Endodermal cell (in vitro differentiated cells): ENCODE results near the gene TEKTIP1. TPM values are rescaled to one million over a fixed set of nuclear protein-coding genes. Genes with fewer than 3 reads are reported as not detected.
A peak's percentile ranks its signal among the peaks of the same experiment; 100 is the strongest.

Experiments used
- DNase-seq: peaks from one replicate; pipeline ENCODE4 v3.0.0-alpha.2; 2017
- H3K27ac ChIP-seq: 2 replicates; pipeline ENCODE4 v1.5.1; 2013; ENCODE audit warnings: mild to moderate bottlenecking, low read depth, low read length, moderate library complexity
- H3K27me3 ChIP-seq: 2 replicates; pipeline ENCODE4 v1.6.1; 2013; ENCODE audit warnings: mild to moderate bottlenecking, low read length, moderate library complexity; ENCODE audit not compliant: insufficient read depth, control insufficient read depth, poor library complexity, severe bottlenecking
- H3K36me3 ChIP-seq: 2 replicates; pipeline ENCODE4 v1.7.0; 2013; ENCODE audit warnings: mild to moderate bottlenecking, low read length, moderate library complexity; ENCODE audit not compliant: control insufficient read depth, insufficient read depth
- H3K4me1 ChIP-seq: one replicate; pipeline ENCODE4 v1.7.0; 2013; ENCODE audit warnings: low read length; ENCODE audit not compliant: control insufficient read depth, insufficient read depth
- H3K4me3 ChIP-seq: 2 replicates; pipeline ENCODE4 v1.5.1; 2013; ENCODE audit warnings: mild to moderate bottlenecking, low read length, moderate library complexity
- H3K9ac ChIP-seq: 2 replicates; pipeline ENCODE4 v1.6.1; 2013; ENCODE audit warnings: mild to moderate bottlenecking, low read length, moderate library complexity; ENCODE audit not compliant: poor library complexity, severe bottlenecking; ENCODE audit errors: extremely low read depth
- H3K9me3 ChIP-seq: 2 replicates; pipeline ENCODE4 v1.6.1; 2013; ENCODE audit warnings: mild to moderate bottlenecking, low read length, moderate library complexity; ENCODE audit not compliant: control insufficient read depth
- H3K27ac Mint-ChIP-seq: 2 replicates; pipeline ENCODE4 v1.8.0; 2020; ENCODE audit warnings: mixed read lengths
- H3K27me3 Mint-ChIP-seq: 2 replicates; pipeline ENCODE4 v1.8.0; 2021; ENCODE audit warnings: mild to moderate bottlenecking, mixed read lengths; ENCODE audit not compliant: insufficient read depth
- H3K36me3 Mint-ChIP-seq: 2 replicates; pipeline ENCODE4 v1.8.0; 2020; ENCODE audit warnings: low read depth, mixed read lengths
- H3K4me1 Mint-ChIP-seq: 2 replicates; pipeline ENCODE4 v1.8.0; 2020; ENCODE audit warnings: mixed read lengths
- H3K4me3 Mint-ChIP-seq: 2 replicates; pipeline ENCODE4 v1.8.0; 2020; ENCODE audit warnings: mild to moderate bottlenecking, moderate library complexity, mixed read lengths
- H3K9me3 Mint-ChIP-seq: 2 replicates; pipeline ENCODE4 v1.8.0; 2020; ENCODE audit warnings: mild to moderate bottlenecking, mixed read lengths
- WGBS, 2 experiments: methylation state at CpG; one replicate each; pipeline versions ENCODE4 v1.1.5 to v1.1.7; 2013; ENCODE audit warnings: missing lambda C conversion rate in 2 of 2, mixed read lengths in 1 of 2; ENCODE audit not compliant: insufficient coverage in 1 of 2, insufficient read length in 1 of 2; 5-methylcytosine and 5-hydroxymethylcytosine counted together
- total RNA-seq, 2 donors: library from RNA; stranded (reverse); fragmentation: NEBNext Ultra II Directional in 1 of 2; extraction: Animal tissue kit (Norgen Biotek cat#: 25700) in 1 of 2; gene quantifications; 2 replicates in 1 of 2; 3 replicates in 1 of 2; pipeline ENCODE4 v1.2.1, GENCODE V29; 2021
- TF ChIP-seq, protein P1 (sequence below): fragments of 200-600 bp; sonication (generic); conservative IDR thresholded peaks from 2 replicates; pipeline ENCODE4 v1.5.0; 2021; ENCODE audit warnings: antibody characterized with exemption, mild to moderate bottlenecking

The TEKTIP1 gene
- total RNA-seq, 2 donors from 2014 or later = 4.6 to 5.7 TPM

GRCh38 chr19:3508771-3509535 is 30.0 kb upstream of the TEKTIP1 start:
- Mint-ChIP-seq H3K27me3 (no peaks in the 10 kb centered on the region), H3K4me3 (peak overlapping the region; percentile 88), H3K9me3 (no peaks in the 10 kb centered on the region), H3K27ac (no peak overlapping the region), H3K4me1 (peaks cover 13% of the 10 kb centered on the region), H3K36me3 (peaks cover 12% of the 10 kb centered on the region)
- no peak overlapping the region for H3K27ac ChIP-seq
- no peaks in the 10 kb centered on the region for H3K27me3 ChIP-seq
- H3K9ac ChIP-seq = no peak overlapping the region
- no peaks in the 10 kb centered on the region for H3K4me1 ChIP-seq
- DNase-seq = no peak
- H3K4me3 ChIP-seq = no peak overlapping the region
- 96% methylated on average over 22 to 23 of the region's 23 CpGs for WGBS, 2 experiments
- H3K36me3 ChIP-seq = peaks cover 29% of the 10 kb centered on the region
- TF ChIP-seq, protein P1, sequence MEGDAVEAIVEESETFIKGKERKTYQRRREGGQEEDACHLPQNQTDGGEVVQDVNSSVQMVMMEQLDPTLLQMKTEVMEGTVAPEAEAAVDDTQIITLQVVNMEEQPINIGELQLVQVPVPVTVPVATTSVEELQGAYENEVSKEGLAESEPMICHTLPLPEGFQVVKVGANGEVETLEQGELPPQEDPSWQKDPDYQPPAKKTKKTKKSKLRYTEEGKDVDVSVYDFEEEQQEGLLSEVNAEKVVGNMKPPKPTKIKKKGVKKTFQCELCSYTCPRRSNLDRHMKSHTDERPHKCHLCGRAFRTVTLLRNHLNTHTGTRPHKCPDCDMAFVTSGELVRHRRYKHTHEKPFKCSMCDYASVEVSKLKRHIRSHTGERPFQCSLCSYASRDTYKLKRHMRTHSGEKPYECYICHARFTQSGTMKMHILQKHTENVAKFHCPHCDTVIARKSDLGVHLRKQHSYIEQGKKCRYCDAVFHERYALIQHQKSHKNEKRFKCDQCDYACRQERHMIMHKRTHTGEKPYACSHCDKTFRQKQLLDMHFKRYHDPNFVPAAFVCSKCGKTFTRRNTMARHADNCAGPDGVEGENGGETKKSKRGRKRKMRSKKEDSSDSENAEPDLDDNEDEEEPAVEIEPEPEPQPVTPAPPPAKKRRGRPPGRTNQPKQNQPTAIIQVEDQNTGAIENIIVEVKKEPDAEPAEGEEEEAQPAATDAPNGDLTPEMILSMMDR = no peak
- no peaks in the 10 kb centered on the region for H3K9me3 ChIP-seq

- no peaks in the 10 kb centered on the region for H3K27me3 ChIP-seq
- WGBS, 2 experiments = 95 to 96% methylated on average over 14 to 15 of the region's 15 CpGs
- H3K36me3 Mint-ChIP-seq = peaks cover 12% of the 10 kb centered on the region
- no peaks in the 10 kb centered on the region for H3K9me3 Mint-ChIP-seq
- no peak overlapping the region for H3K4me3 Mint-ChIP-seq
- TF ChIP-seq, protein P1 = no peak
- peaks cover 13% of the 10 kb centered on the region for H3K4me1 Mint-ChIP-seq
- no peak overlapping the region for H3K27ac ChIP-seq
- DNase-seq = no peak
- no peaks in the 10 kb centered on the region for H3K4me1 ChIP-seq
- no peak overlapping the region for H3K9ac ChIP-seq
- no peaks in the 10 kb centered on the region for H3K27me3 Mint-ChIP-seq
- H3K9me3 ChIP-seq = no peaks in the 10 kb centered on the region
- H3K27ac Mint-ChIP-seq = peak overlapping the region; percentile 15
- peaks cover 29% of the 10 kb centered on the region for H3K36me3 ChIP-seq
- no peak overlapping the region for H3K4me3 ChIP-seq
Measured at GRCh38 chr19:3509566-3509989, 29.4 kb upstream of the TEKTIP1 start.

- Mint-ChIP-seq H3K4me1 (peaks cover 8% of the 10 kb centered on the region), H3K9me3 (no peaks in the 10 kb centered on the region), H3K36me3 (peaks cover 12% of the 10 kb centered on the region), H3K27ac (peak overlapping the region; percentile 30), H3K27me3 (no peaks in the 10 kb centered on the region), H3K4me3 (no peak overlapping the region)
- WGBS, 2 experiments = 95 to 96% methylated on average over 20 to 22 of the region's 22 CpGs
- Histone ChIP-seq H3K9me3 (no peaks in the 10 kb centered on the region), H3K27ac (no peak overlapping the region), H3K4me1 (no peaks in the 10 kb centered on the region), H3K36me3 (peaks cover 30% of the 10 kb centered on the region), H3K4me3 (no peak overlapping the region), H3K9ac (no peak overlapping the region), H3K27me3 (no peaks in the 10 kb centered on the region)
- DNase-seq = no peak
- TF ChIP-seq, protein P1 = no peak
Measured at GRCh38 chr19:3510727-3511126, 28.2 kb upstream of the TEKTIP1 start.
